Esophagus muscularis mucosa (tissue), 4 donors: Measurements from ENCODE around the gene EIF4A2. TPM values are rescaled to one million over a fixed set of nuclear protein-coding genes. Genes with fewer than 3 reads are reported as not detected.

Source experiments
- DNase-seq: peaks from one replicate; pipeline ENCODE4 v3.0.0-alpha.2; 2017; ENCODE audit errors: extremely low spot score
- H3K27ac ChIP-seq, 4 donors: fragments of 200-600 bp; sonication (generic); replicated peaks in 1 of 4; 1 replicate in 3 of 4; 2 replicates in 1 of 4; pipeline ENCODE4 v1.5.1; 2016 to 2019; ENCODE audit warnings: mild to moderate bottlenecking in 1 of 4
- H3K27me3 ChIP-seq, 4 donors: fragments of 200-600 bp; sonication (generic); one replicate each; pipeline versions ENCODE4 v1.5.1 to v1.6.0; 2016 to 2019
- H3K36me3 ChIP-seq, 4 donors: fragments of 200-600 bp; sonication (generic); one replicate each; pipeline ENCODE4 v1.5.1; 2016 to 2019
- H3K4me1 ChIP-seq, 4 donors: fragments of 200-600 bp; sonication (generic); one replicate each; pipeline ENCODE4 v1.5.1; 2016 to 2019
- H3K4me3 ChIP-seq, 4 donors: fragments of 200-600 bp; sonication (generic); 1 replicate in 2 of 4; 2 replicates in 2 of 4; pipeline ENCODE4 v1.5.1; 2016 to 2019; ENCODE audit warnings: mild to moderate bottlenecking in 4 of 4, moderate library complexity in 1 of 4
- H3K9me3 ChIP-seq, 4 donors: fragments of 200-600 bp; sonication (generic); 1 replicate in 3 of 4; 2 replicates in 1 of 4; pipeline ENCODE4 v1.5.1; 2016 to 2019
- EP300 ChIP-seq: sonication (generic); formaldehyde crosslinking; IDR thresholded peaks from one replicate; pipeline ENCODE4 v1.6.1; 2017; ENCODE audit warnings: antibody characterized with exemption
- POLR2A ChIP-seq: fragments of 450-650 bp; IDR thresholded peaks from one replicate; pipeline ENCODE4 v1.6.1; 2017; ENCODE audit warnings: antibody characterized with exemption, moderate library complexity, mild to moderate bottlenecking, low read depth
- POLR2AphosphoS5 ChIP-seq, 2 donors: sonication (generic); formaldehyde crosslinking; IDR thresholded peaks; one replicate each; pipeline ENCODE4 v1.6.1; 2017; ENCODE audit warnings: antibody characterized with exemption in 2 of 2
- WGBS: methylation state at CpG from one replicate; pipeline ENCODE4 v1.1.5; 2018; 5-methylcytosine and 5-hydroxymethylcytosine counted together
- intact Hi-C: fragments of 100-400 bp; cut with DNase I; formaldehyde crosslinking; loops from one replicate; pipeline ENCODE4 v1.15.1; 2023
- total RNA-seq, 4 donors: library from RNA; depleted of rRNA; stranded (reverse); fragments of >200 nt; gene quantifications; one replicate each; pipeline versions ENCODE4 v1.1.0 to v1.2.1, GENCODE V29; 2016
- TF ChIP-seq, protein P1 (sequence below), 3 experiments: fragments of 200-600 bp in 2 of 3; fragments of 450-650 bp in 1 of 3; sonication (generic) in 2 of 3; IDR thresholded peaks; one replicate each; pipeline ENCODE4 v1.5.1; 2017 to 2019; ENCODE audit warnings: antibody characterized with exemption in 3 of 3, mild to moderate bottlenecking in 2 of 3, moderate library complexity in 1 of 3

The EIF4A2 gene
- total RNA-seq, 4 donors from 2014 or later = 312 to 516 (median 413) TPM

DNA sequence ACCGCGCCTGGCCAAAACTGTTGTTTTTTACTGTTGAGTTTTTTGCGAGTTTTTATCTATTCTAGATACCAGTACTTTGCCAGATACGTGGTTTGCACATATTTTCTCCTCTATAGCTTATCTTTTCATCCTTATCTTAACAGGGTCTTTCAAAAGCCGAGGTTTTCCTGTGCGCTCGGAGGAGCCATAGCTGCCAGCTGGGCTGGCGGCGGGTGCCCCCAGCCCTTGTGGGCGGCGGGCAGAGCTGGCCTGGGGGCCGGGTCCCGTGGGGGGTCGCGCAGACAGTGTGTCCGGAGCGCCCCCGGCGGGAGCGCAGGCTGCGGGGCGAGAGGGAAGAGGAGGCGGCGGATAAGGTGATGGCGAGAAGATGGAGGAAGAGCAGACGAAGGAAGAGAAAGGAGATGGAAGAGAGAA lies 11.1 kb upstream of the EIF4A2 start:
- DNase-seq = no peak
- Histone ChIP-seq H3K27me3 (peaks cover 0 to 10% (median 0%) of the 10 kb centered on the region in 4 donors), H3K9me3 (no peaks in the 10 kb centered on the region), H3K36me3 (no peaks in the 10 kb centered on the region), H3K4me1 (peaks cover 3 to 12% (median 12%) of the 10 kb centered on the region in 4 donors), H3K27ac (peak overlapping the region in 2 of 4 donors; percentile 26 to 50), H3K4me3 (peak overlapping the region; percentile 51 to 59 (median 54))
- TF ChIP-seq POLR2A (no peak), POLR2AphosphoS5 (IDR thresholded peaks at IDR 0.05) (no peak), EP300 (no peak)
- TF ChIP-seq, protein P1, sequence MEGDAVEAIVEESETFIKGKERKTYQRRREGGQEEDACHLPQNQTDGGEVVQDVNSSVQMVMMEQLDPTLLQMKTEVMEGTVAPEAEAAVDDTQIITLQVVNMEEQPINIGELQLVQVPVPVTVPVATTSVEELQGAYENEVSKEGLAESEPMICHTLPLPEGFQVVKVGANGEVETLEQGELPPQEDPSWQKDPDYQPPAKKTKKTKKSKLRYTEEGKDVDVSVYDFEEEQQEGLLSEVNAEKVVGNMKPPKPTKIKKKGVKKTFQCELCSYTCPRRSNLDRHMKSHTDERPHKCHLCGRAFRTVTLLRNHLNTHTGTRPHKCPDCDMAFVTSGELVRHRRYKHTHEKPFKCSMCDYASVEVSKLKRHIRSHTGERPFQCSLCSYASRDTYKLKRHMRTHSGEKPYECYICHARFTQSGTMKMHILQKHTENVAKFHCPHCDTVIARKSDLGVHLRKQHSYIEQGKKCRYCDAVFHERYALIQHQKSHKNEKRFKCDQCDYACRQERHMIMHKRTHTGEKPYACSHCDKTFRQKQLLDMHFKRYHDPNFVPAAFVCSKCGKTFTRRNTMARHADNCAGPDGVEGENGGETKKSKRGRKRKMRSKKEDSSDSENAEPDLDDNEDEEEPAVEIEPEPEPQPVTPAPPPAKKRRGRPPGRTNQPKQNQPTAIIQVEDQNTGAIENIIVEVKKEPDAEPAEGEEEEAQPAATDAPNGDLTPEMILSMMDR (IDR thresholded peaks at IDR 0.05) = no peak
- intact Hi-C loops = no loop called here
- 16% methylated on average over 26 of the region's 26 CpGs for WGBS

DNA sequence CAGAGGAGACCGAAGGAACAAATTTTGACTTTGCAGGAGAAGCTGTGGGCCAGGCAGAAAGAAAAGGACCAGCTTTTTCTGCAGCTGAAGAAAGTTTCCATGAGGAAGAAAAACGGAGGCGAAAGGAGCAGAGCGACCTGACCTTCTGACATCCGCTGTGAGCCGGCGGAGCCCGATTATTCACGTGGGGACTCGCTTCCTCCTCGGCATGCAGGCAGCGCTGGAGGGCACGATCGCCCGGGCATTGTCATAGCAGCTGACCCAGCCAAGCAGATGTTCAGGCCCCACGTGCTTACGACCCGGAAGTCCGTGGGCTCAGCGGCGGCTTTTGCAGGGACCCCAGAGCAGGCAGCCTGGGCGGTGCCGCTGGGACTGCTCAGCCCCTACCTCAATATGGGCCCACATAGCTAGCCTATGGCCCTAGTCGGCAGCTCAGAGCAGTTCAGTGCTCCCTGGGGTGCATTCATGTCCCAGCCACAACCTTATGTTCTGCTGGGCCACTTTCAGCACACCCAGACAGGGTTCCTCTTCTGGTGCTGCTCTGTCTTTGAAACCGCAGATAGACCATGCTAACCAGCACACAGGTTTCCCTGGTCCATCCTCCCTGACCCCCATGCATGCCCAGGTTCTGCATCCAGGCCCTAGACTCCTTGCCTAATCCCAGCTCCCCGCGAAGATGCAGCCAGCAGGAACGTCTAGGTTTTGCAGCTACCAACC lies 10.5 kb upstream of the EIF4A2 start:
- intact Hi-C loops = no loop called here
- Histone ChIP-seq H3K27ac (peak overlapping the region in 2 of 4 donors; percentile 26 to 50), H3K36me3 (no peaks in the 10 kb centered on the region), H3K4me3 (peak overlapping the region; percentile 51 to 59 (median 54)), H3K4me1 (peaks cover 3 to 12% (median 12%) of the 10 kb centered on the region in 4 donors), H3K27me3 (peaks cover 0 to 10% (median 0%) of the 10 kb centered on the region in 4 donors), H3K9me3 (no peaks in the 10 kb centered on the region)
- TF ChIP-seq POLR2A (no peak), POLR2AphosphoS5 (IDR thresholded peaks at IDR 0.05) (peak in 1 of 2 donors; percentile 32), EP300 (no peak)
- DNase-seq = peak; percentile 94
- WGBS = 23% methylated on average over 8 of the region's 28 CpGs

DNA sequence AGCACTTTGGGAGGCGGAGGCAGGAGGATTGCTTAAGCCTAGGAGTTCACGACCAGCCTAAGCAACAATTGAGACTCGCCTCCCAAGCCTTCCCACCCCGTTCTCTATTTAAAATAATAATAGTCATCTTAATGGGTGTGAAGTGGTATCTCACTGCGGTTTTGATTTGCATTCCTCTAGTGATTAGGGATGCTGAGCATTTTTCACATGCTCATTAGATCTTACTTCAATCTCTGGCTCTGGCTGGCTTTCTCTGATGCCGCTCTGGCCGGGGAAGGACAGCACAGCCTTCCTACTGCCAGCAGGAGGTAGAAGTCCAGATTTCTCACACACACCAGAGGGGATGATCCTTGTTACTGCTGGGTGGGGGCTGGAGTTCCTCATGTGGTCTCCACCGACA lies 7.4 kb upstream of the EIF4A2 start:
- TF ChIP-seq POLR2AphosphoS5 (IDR thresholded peaks at IDR 0.05) (no peak), POLR2A (no peak), EP300 (no peak)
- TF ChIP-seq, protein P1 (IDR thresholded peaks at IDR 0.05) = no peak
- Histone ChIP-seq H3K27me3 (peaks cover 0 to 15% (median 0%) of the 10 kb centered on the region in 4 donors), H3K4me3 (no peak overlapping the region), H3K27ac (no peak overlapping the region), H3K36me3 (no peaks in the 10 kb centered on the region), H3K9me3 (no peaks in the 10 kb centered on the region), H3K4me1 (peaks cover 3 to 12% (median 12%) of the 10 kb centered on the region in 4 donors)
- DNase-seq = no peak
- intact Hi-C loops = no loop called here
- WGBS = 72% methylated on average over 8 of the region's 8 CpGs

DNA sequence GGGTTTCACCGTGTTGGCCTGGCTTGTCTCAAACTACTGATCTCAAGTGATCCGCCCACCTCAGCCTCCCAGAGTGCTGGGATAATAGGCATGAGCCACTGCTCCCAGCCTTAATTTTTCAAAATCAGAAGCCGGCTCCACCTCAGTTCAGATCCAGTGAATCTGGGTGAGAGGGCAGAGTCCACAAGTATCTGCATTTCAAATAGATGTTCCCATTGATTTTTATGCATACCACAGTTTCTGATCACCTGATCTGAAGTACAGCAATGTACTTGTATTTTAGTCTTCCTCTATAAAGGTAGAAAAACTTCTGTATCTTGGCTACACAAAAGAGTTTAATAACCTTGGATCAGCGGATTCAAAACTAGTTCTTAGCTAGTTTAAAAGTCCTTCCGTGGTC lies 4.2 kb upstream of the EIF4A2 start:
- Histone ChIP-seq H3K36me3 (peaks cover 0 to 2% (median under 1%) of the 10 kb centered on the region in 4 donors), H3K4me3 (no peak overlapping the region), H3K27me3 (peaks cover 0 to 5% (median 0%) of the 10 kb centered on the region in 4 donors), H3K4me1 (peaks cover 0 to 7% (median 3%) of the 10 kb centered on the region in 4 donors), H3K27ac (no peak overlapping the region), H3K9me3 (no peaks in the 10 kb centered on the region)
- intact Hi-C loops = no loop called here
- DNase-seq = no peak
- no peak for TF ChIP-seq POLR2AphosphoS5 (IDR thresholded peaks at IDR 0.05)
- TF ChIP-seq, protein P1 (IDR thresholded peaks at IDR 0.05) = no peak
- TF ChIP-seq EP300 = no peak
- no peak for TF ChIP-seq POLR2A
- WGBS = 91% methylated on average over 5 of the region's 5 CpGs

DNA sequence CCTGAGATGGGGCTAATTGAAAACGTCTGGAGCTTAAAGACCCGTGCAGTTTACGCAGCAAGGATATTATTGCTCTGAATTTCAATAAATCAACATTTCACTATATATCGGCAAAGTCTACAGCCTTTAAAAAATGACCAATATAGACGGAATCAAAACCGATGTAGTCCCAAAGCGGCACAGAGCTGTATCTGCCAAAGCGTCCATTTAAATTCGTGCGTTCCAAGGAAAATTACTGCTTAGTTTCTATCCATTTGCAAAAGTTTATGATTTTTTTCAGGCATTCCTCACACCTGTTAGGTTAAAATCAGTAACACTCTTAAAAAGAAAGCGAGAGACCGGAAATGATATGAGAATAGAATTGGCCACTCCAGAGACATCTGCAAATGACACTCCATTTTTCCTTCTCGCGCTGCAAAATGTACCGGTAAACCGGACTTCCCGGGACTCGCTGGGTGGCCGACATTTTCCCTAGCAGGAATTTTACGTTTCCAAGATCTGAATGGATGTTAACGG lies 777 bp upstream of the EIF4A2 start:
- peak overlapping the region; percentile 81 to 91 (median 86) for H3K4me3 ChIP-seq
- peak overlapping the region; percentile 96 to 100 (median 97) for H3K27ac ChIP-seq
- peaks cover 29 to 40% (median 36%) of the 10 kb centered on the region in 4 donors for H3K4me1 ChIP-seq
- no peak for DNase-seq
- H3K36me3 ChIP-seq = peaks cover 22 to 36% (median 34%) of the 10 kb centered on the region in 4 donors
- WGBS = 4% methylated on average over 21 of the region's 21 CpGs
- intact Hi-C loops = no loop called here
- H3K27me3 ChIP-seq = peaks cover 0 to 5% (median 0%) of the 10 kb centered on the region in 4 donors
- no peaks in the 10 kb centered on the region for H3K9me3 ChIP-seq
- TF ChIP-seq EP300 (no peak), POLR2AphosphoS5 (IDR thresholded peaks at IDR 0.05) (no peak), POLR2A (no peak)
- TF ChIP-seq, protein P1 (IDR thresholded peaks at IDR 0.05) = no peak
